ENCODE data around the gene SNAP91.
"Not testable (repeated sequence)": the region's sequence is repeated elsewhere in the genome, so short reads cannot be mapped to it uniquely, and the experiment has no call there.

Gene SNAP91

GRCh38 chr6:83615025-83615999, 93.6 kb downstream of the SNAP91 start:
- peak in 1 of 2 donors; percentile 13 for DNase-seq

- no peak for DNase-seq
These were observed 95.5 kb downstream of the SNAP91 start for GRCh38 chr6:83613378-83613777.

GRCh38 chr6:83609248-83609647, 99.7 kb downstream of the SNAP91 start:
- DNase-seq = no peak

GRCh38 chr6:83605517-83605916, 103.4 kb downstream of the SNAP91 start:
- no peak for DNase-seq

DNA sequence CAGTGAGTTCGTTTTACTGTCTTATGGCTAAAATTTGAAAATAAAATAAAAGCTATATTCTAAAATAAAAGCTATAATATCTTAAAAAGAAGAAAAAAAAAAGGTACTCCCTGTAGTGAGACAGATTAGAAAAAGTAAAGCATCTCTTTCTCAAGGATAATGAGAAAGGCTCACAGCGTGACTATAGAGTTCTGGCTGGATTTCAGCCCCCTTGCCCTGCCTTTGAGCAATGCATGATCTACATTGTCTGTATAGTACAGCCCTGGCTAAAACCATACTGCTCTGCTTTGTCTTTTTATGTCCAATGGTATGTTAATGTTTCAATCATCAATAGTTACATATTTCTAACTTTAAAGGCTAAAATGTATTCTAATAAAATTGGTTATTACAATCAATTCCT, 105.3 kb downstream of the SNAP91 start:
- no peak for DNase-seq

DNA sequence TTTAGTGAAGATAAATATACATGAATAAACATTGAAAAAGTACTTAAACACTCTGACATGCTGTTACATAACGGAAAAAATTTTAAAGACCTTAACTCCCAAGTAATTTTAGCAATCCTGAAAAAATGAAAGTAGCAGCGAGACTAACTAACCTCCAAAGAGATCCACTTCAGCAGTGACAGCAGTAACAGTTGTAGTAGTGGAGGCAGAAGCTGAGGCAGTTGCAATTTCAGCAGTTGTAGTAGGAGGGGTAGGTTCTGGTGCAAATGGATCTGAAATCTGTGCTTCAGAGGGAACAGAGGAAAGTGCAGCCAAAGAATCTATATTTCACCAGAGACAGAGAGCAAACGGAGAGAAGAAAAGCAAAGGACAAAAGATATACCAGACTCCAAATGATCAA, 107.8 kb downstream of the SNAP91 start:
- no peak for DNase-seq

DNA sequence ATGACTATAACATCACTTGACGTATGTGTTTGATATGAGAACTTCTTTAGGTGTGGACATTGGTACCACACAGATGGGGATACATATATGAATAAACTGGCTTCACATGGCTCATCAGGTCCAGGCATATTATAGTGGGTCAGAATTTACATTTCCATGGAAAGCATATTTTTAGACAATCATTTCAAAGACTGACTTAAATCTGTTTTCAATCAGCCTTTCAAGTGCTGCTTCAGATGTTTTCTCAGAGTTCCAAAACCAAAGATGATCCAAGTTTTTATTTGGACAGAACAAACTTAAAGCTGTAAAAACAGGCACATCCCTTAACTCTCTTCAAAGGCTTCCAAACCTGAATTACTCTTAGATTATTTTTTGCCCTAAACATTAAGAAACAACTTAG, 108.4 kb downstream of the SNAP91 start:
- no peak for DNase-seq

DNA sequence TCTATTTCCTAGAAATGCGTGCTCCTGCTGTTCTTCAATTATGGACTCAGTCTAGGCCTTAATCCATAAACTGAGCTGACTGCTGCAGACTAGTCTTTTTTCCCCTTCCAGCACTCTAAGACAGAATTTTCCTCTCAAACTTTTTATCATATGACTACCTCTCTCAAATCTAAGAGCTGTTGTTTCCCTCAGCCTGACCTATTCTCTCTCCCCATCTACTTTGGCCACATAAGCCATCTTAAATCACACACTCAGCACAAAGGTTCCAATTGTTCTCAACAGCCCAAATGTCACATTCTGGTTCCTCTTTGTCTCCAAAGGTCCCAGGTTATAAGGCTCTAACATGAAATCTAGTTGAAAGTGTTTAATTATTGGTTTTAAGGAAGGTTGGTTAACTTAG, 111.4 kb downstream of the SNAP91 start:
- DNase-seq = no peak

DNA sequence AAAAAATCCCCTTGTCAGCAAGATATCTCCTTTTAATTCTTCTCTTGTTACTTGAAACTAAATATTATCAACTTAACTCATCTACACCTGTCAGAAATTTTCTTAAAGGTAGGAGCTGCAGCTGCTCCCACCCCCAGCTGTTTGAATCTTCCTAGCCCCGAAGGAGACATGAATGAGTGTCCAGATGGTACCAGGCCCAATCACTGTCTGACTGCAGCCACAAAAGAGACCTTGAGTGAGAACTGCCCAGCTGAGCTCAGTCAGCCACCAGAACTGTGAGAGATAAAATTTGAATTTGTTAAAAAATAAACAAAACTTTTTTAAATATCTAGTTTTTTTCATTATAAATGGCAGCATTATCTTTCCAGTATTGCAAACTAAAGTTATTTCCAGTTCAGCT, 111.8 kb downstream of the SNAP91 start:
- no peak for DNase-seq

GRCh38 chr6:83594941-83595340, 114.0 kb downstream of the SNAP91 start:
- no peak for DNase-seq

- DNase-seq = no peak
These were observed 115.5 kb downstream of the SNAP91 start for GRCh38 chr6:83593395-83593785.

- DNase-seq = peak in 1 of 2 donors; percentile 6
These were observed 116.0 kb downstream of the SNAP91 start for GRCh38 chr6:83592770-83593394.

- no peak for DNase-seq
These were observed 118.5 kb downstream of the SNAP91 start for GRCh38 chr6:83590416-83590815.

DNA sequence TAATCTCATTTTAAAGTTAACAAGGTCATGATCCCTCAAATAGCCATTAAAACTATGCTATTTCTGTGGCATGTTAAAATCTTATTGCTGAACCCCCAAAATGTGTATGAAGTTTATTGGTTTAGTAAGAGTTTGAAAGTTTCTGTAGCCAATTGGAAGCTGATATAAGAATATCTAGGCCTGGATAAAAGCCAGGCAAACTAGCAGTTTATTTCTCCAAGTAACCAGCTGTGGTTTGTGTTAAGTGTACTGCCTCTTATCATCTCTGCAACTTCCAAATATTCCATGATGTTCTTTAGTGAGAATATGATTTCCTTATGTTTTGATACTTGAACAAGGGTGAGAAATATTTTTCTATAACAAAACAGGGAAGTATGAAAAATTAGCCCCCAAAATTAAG, 119.8 kb downstream of the SNAP91 start:
- no peak for DNase-seq

GRCh38 chr6:83578057-83578456, 130.8 kb downstream of the SNAP91 start:
- no peak for DNase-seq

- no peak for DNase-seq
These were observed 134.1 kb downstream of the SNAP91 start for GRCh38 chr6:83574783-83575182.

GRCh38 chr6:83571663-83572185, 137.2 kb downstream of the SNAP91 start:
- DNase-seq = not testable (repeated sequence)

- DNase-seq = no peak
These were observed 149.9 kb downstream of the SNAP91 start for GRCh38 chr6:83558975-83559374.

- no peak for DNase-seq
These were observed 152.0 kb downstream of the SNAP91 start for GRCh38 chr6:83556871-83557270.

DNA sequence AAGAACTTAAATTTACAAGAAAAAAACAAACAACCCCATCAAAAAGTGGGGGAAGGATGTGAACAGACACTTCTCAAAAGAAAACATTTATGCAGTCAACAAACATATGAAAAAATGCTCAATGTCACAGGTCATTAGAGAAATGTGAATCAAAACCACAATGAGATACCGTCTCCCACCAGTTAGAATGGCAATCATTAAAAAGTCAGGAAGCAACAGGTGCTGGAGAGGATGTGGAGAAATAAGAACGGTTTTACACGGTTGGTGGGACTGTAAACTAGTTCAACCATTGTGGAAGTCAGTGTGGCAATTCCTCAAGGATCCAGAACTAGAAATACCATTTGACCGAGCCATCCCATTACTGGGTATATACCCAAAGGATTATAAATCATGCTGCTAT, 157.2 kb downstream of the SNAP91 start:
- DNase-seq = not testable (repeated sequence)

DNA sequence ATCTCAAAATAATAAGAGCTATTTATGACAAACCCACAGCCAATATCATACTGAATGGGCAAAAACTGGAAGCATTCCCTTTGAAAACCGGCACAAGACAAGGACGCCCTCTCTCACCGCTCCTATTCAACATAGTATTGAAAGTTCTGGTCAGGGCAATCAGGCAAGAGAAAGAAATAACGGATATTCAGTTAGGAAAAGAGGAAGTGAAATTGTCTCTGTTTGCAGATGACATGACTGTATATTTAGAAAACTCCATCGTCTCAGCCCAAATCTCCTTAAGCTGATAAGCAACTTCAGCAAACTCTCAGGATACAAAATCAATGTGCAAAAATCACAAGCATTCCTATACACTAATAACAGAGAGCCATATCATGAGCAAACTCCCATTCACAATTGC, 158.4 kb downstream of the SNAP91 start:
- DNase-seq = not testable (repeated sequence)

- DNase-seq = peak in 1 of 2 donors; percentile 4
These were observed 162.3 kb downstream of the SNAP91 start for GRCh38 chr6:83546636-83547035.

GRCh38 chr6:83539678-83540077, 169.2 kb downstream of the SNAP91 start:
- no peak for DNase-seq
